PC-3 (cell line): ENCODE measurements around the gene AEBP1. TPM values are rescaled to one million over a fixed set of nuclear protein-coding genes. Genes with fewer than 3 reads are reported as not detected.
A peak's percentile ranks its signal among the peaks of the same experiment; 100 is the strongest.

ENCODE experiments used
- ATAC-seq: fragments of 200-7000 bp; cut with Tn5 transposase; 2 replicates; pipeline ENCODE4 v1.9.1; 2020; ENCODE audit warnings: mild to moderate bottlenecking, moderate library complexity
- BruUV-seq: library from RNA; stranded (reverse); fragments of 400-500 nt; replicated peaks from 2 replicates; lab custom pipeline; 2021; lab: Mats Ljungman, UMichigan
- CTCF ChIA-PET: fragments of 300-600 bp; sonication (Branson Sonifier 250); formaldehyde crosslinking; loops from one replicate; lab custom pipeline; 2022; ENCODE audit warnings: antibody characterized with exemption; lab: Charles Lee
- POLR2A ChIA-PET: fragments of 300-600 bp; sonication (Branson Sonifier 250); formaldehyde crosslinking; loops from one replicate; lab custom pipeline; 2022; ENCODE audit warnings: antibody characterized with exemption; ENCODE audit not compliant: unreplicated experiment; lab: Charles Lee
- DNase-seq: peaks from one replicate; pipeline ENCODE4 v3.0.0-alpha.2; 2015
- H2AFZ ChIP-seq: fragments of 300-600 bp; sonication (generic); 2 replicates; pipeline ENCODE4 v1.6.0; 2016; ENCODE audit warnings: antibody characterized with exemption, low read length
- H3F3A ChIP-seq: fragments of 300-600 bp; sonication (generic); one replicate; pipeline ENCODE4 v1.6.0; 2017; ENCODE audit warnings: antibody characterized with exemption, low read length, control low read depth, mild to moderate bottlenecking; ENCODE audit not compliant: unreplicated experiment
- H3K27ac ChIP-seq: fragments of 300-600 bp; sonication (generic); 2 replicates; pipeline ENCODE4 v1.5.1; 2016; ENCODE audit warnings: mild to moderate bottlenecking, low read length
- H3K27me3 ChIP-seq: fragments of 300-600 bp; sonication (generic); 2 replicates; pipeline ENCODE4 v1.6.1; 2016; ENCODE audit warnings: low read length, mixed read lengths
- H3K36me3 ChIP-seq: fragments of 300-600 bp; sonication (generic); 2 replicates; pipeline ENCODE4 v1.6.1; 2016; ENCODE audit warnings: low read depth, mixed run types, low read length, mixed read lengths
- H3K4me1 ChIP-seq: fragments of 300-600 bp; sonication (generic); 2 replicates; pipeline ENCODE4 v1.5.1; 2016; ENCODE audit warnings: low read length; ENCODE audit not compliant: insufficient read depth
- H3K4me2 ChIP-seq: fragments of 300-600 bp; sonication (generic); 2 replicates; pipeline ENCODE4 v1.6.0; 2016; ENCODE audit warnings: low read length
- H3K4me3 ChIP-seq: fragments of 300-600 bp; sonication (generic); 2 replicates; pipeline ENCODE4 v1.5.1; 2016; ENCODE audit warnings: mild to moderate bottlenecking, low read length, mixed read lengths
- H3K79me2 ChIP-seq: fragments of 300-600 bp; sonication (generic); 2 replicates; pipeline ENCODE4 v1.6.1; 2017; ENCODE audit warnings: low read length, mixed read lengths
- H3K9ac ChIP-seq: fragments of 300-600 bp; sonication (generic); 2 replicates; pipeline ENCODE4 v1.6.0; 2016; ENCODE audit warnings: mild to moderate bottlenecking, low read length
- H3K9me2 ChIP-seq: fragments of 300-600 bp; sonication (generic); replicated peaks from 2 replicates; pipeline ENCODE4 v1.6.1; 2016; ENCODE audit warnings: mixed run types, low read length, mixed read lengths
- H3K9me3 ChIP-seq: fragments of 300-600 bp; sonication (generic); 2 replicates; pipeline ENCODE4 v1.6.1; 2016; ENCODE audit warnings: low read length, mixed read lengths
- H4K20me1 ChIP-seq: fragments of 300-600 bp; sonication (generic); 2 replicates; pipeline ENCODE4 v1.6.1; 2016; ENCODE audit warnings: low read length, mixed read lengths
- CTCF ChIP-seq: fragments of 300-600 bp; sonication (generic); conservative IDR thresholded peaks from 2 replicates; pipeline ENCODE4 v1.5.1; 2017; ENCODE audit warnings: antibody characterized with exemption, low read depth, mild to moderate bottlenecking, low read length
- EZH2 ChIP-seq: fragments of 300-600 bp; sonication (generic); IDR thresholded peaks from one replicate; pipeline ENCODE4 v1.6.1; 2017; ENCODE audit warnings: antibody characterized with exemption, mild to moderate bottlenecking, low read length; ENCODE audit not compliant: unreplicated experiment
- intact Hi-C: fragments of 100-400 bp; cut with micrococcal nuclease; formaldehyde crosslinking; loops from 2 replicates; pipeline ENCODE4 v1.9.0; 2023
- total RNA-seq: library from RNA; depleted of rRNA; stranded (reverse); fragments of >200 nt; gene quantifications from 2 replicates; pipeline ENCODE4 v1.2.3, GENCODE V29; 2014

Gene AEBP1
- total RNA-seq, 1 experiment from 2014 or later: not detected

GRCh38 chr7:44071726-44072363 lies 32.3 kb upstream of the AEBP1 start:
- Histone ChIP-seq H4K20me1 (no peaks in the 10 kb centered on the region), H3F3A (peaks cover 16% of the 10 kb centered on the region), H3K79me2 (peaks cover 5% of the 10 kb centered on the region; the same call in 1 of the 2 replicates), H3K4me3 (no peak overlapping the region), H3K27ac (peak overlapping the region; percentile 99), H3K9ac (no peak overlapping the region), H3K9me3 (no peaks in the 10 kb centered on the region), H3K4me1 (peaks cover 49% of the 10 kb centered on the region), H3K4me2 (peak overlapping the region; percentile 93), H3K36me3 (peaks cover 13% of the 10 kb centered on the region; the same call in 1 of the 2 replicates), H3K9me2 (no peaks in the 10 kb centered on the region), H2AFZ (no peak overlapping the region), H3K27me3 (no peaks in the 10 kb centered on the region)
- TF ChIP-seq CTCF: no peak
- intact Hi-C loops: loop anchor here (1.0 kb wide), 2 partner anchors 51 to 124 kb away; partner anchors contain the start of gene POLD2
- no peak for ATAC-seq
- CTCF ChIA-PET: interaction anchor here (1.0 kb wide), 1 partner anchor 59 kb away, joined by 3 read pairs; no protein-coding TSS in a partner anchor
- no TSS peak for BruUV-seq
- no peak for DNase-seq
- POLR2A ChIA-PET: interaction anchor here (0.5 to 1.0 kb wide), 2 partner anchors 8 to 27 kb away, joined by 3 read pairs; no protein-coding TSS in a partner anchor

DNA sequence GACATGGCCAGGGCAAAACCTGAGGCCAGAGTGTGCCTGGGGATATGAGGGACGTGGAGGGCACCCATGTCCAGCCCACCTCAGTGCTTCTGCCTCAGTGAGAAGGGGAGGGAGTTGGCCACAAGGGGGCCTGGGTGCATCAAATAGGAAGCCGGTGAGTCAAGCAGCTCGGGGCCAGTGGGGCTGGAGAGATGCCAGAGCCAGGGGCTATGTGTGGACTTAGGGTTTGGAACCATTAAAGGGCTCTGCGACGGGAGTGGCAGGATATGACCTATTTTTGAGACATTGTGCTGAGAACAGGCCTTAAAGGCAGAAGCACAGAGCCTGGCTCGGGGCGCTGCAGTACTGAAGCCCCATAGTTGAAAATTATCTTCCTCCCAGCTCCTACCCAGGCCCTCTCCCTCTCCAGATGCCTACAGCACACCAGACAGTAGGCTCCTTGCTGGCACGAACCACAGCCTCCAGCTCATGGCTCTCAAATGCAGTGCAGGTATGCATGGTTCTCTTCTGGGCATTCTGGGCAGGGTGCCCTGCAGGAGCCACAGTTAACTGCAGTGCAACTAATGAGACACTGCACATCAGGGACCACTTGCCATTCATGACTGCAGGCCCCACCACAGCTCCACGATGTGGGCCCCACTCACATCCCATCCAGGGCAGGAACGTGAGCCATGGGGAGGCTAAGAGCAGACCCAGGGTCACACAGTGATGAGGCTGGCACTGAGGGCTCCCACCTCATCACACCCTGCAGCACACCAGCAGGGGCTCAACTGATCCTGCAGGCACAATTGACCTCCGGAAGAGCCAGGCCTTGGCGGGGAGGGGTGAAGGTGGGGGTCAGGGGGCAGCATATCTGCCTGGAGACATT lies 31.5 kb upstream of the AEBP1 start:
- peaks cover 16% of the 10 kb centered on the region for H3F3A ChIP-seq
- H3K4me2 ChIP-seq: peak overlapping the region; percentile 93
- BruUV-seq: no TSS peak
- H3K9me3 ChIP-seq: no peaks in the 10 kb centered on the region
- H3K4me1 ChIP-seq: peaks cover 49% of the 10 kb centered on the region
- peak overlapping the region; percentile 99 for H3K27ac ChIP-seq
- no peaks in the 10 kb centered on the region for H4K20me1 ChIP-seq
- DNase-seq (peak; percentile 98), ATAC-seq (peak; percentile 53)
- H2AFZ ChIP-seq: no peak overlapping the region
- ChIA-PET CTCF (interaction anchor here (0.5 to 1.0 kb wide), 4 partner anchors 53 to 124 kb away, joined by 3 to 4 read pairs (median 4); no protein-coding TSS in a partner anchor), POLR2A (interaction anchor here (0.5 kb wide), 1 partner anchor 9 kb away, joined by 3 read pairs; no protein-coding TSS in a partner anchor)
- TF ChIP-seq CTCF: peak; percentile 84
- no peak for TF ChIP-seq EZH2
- H3K4me3 ChIP-seq: peak overlapping the region; percentile 67
- intact Hi-C loops: loop anchor here (1.0 kb wide), 2 partner anchors 51 to 124 kb away; partner anchors contain the start of gene POLD2
- H3K79me2 ChIP-seq: peaks cover 5% of the 10 kb centered on the region; the same call in 1 of the 2 replicates
- peak overlapping the region; percentile 91 for H3K9ac ChIP-seq
- peaks cover 13% of the 10 kb centered on the region; the same call in 1 of the 2 replicates for H3K36me3 ChIP-seq
- H3K27me3 ChIP-seq: no peaks in the 10 kb centered on the region
- no peaks in the 10 kb centered on the region for H3K9me2 ChIP-seq
